Stimulated activated CD8-positive, alpha-beta memory T cell treated with anti-CD3 and anti-CD28 coated beads, Interleukin-15, amount 100 ng/mL, for 4 hours (primary cell): ENCODE measurements around the gene PPID.
"Not testable (repeated sequence)": the region's sequence is repeated elsewhere in the genome, so short reads cannot be mapped to it uniquely, and the experiment has no call there.

ENCODE experiments used
- DNase-seq, 2 donors: peaks; one replicate each; pipeline ENCODE4 v3.0.0-alpha.2; 2020; ENCODE audit warnings: low read depth in 2 of 2

The PPID gene

GRCh38 chr4:158722917-158723793 lies at the start of gene PPID:
Gene PPID, minus strand, starts transcription at chr4:158723396. Its CDS starts 108 bp downstream, at chr4:158723288.
- DNase-seq = peak; percentile 67 to 68

- no peak for DNase-seq
These were observed 48.6 kb upstream of the PPID start for GRCh38 chr4:158771776-158772175.

- DNase-seq = no peak
These were observed 47.5 kb upstream of the PPID start for GRCh38 chr4:158770671-158771070.

- DNase-seq = peak in 1 of 2 donors; percentile 13
These were observed 46.2 kb upstream of the PPID start for GRCh38 chr4:158769175-158769921.

GRCh38 chr4:158768555-158769174 lies 45.5 kb upstream of the PPID start, which contains the start of gene FNIP2:
Gene FNIP2, plus strand, starts transcription at chr4:158769026. Its CDS starts 187 bp downstream, at chr4:158769213.
- DNase-seq = peak; percentile 33 to 50

GRCh38 chr4:158767451-158767850 lies 44.3 kb upstream of the PPID start:
- DNase-seq = no peak

- no peak for DNase-seq
These were observed 43.3 kb upstream of the PPID start for GRCh38 chr4:158766434-158767044.

GRCh38 chr4:158763462-158763861 lies 40.3 kb upstream of the PPID start:
- DNase-seq = no peak

GRCh38 chr4:158762553-158762952 lies 39.4 kb upstream of the PPID start:
- DNase-seq = no peak

- no peak for DNase-seq
These were observed 37.7 kb upstream of the PPID start for GRCh38 chr4:158760866-158761265.

GRCh38 chr4:158759539-158759938 lies 36.3 kb upstream of the PPID start:
- DNase-seq = not testable (repeated sequence)

- no peak for DNase-seq
These were observed 35.5 kb upstream of the PPID start for GRCh38 chr4:158758703-158759102.

- DNase-seq = no peak
These were observed 34.9 kb upstream of the PPID start for GRCh38 chr4:158758142-158758541.

- no peak for DNase-seq
These were observed 33.4 kb upstream of the PPID start for GRCh38 chr4:158756588-158756987.

GRCh38 chr4:158755819-158756218 lies 32.6 kb upstream of the PPID start:
- not testable (repeated sequence) for DNase-seq

GRCh38 chr4:158754385-158755180 lies 31.4 kb upstream of the PPID start:
- DNase-seq = no peak

- no peak for DNase-seq
These were observed 27.2 kb upstream of the PPID start for GRCh38 chr4:158750379-158750778.

GRCh38 chr4:158746537-158746936 lies 23.3 kb upstream of the PPID start:
- DNase-seq = not testable (repeated sequence)

GRCh38 chr4:158741326-158742021 lies 18.3 kb upstream of the PPID start:
- no peak for DNase-seq

GRCh38 chr4:158739600-158739999 lies 16.4 kb upstream of the PPID start:
- DNase-seq = no peak
